HG02970 (cell line): Measurements from ENCODE around the gene TMEM231.

Experiments used
- ATAC-seq: cut with Tn5 transposase; IDR thresholded peaks from one replicate; pipeline ENCODE4 v1.9.1; 2021; ENCODE audit warnings: mild to moderate bottlenecking, moderate library complexity, moderate number of reproducible peaks; ENCODE audit not compliant: unreplicated experiment, low FRiP score

The TMEM231 gene

GRCh38 chr16:75495076-75495674 lies 60.9 kb downstream of the TMEM231 start, which contains the start of gene CHST6:
TSS of gene CHST6 (minus strand) at chr16:75495441. CDS start at chr16:75479828, 15,613 bp downstream.
- no peak for ATAC-seq

GRCh38 chr16:75494661-75495075 lies 61.4 kb downstream of the TMEM231 start:
- no peak for ATAC-seq

GRCh38 chr16:75494184-75494583 lies 61.9 kb downstream of the TMEM231 start:
- no peak for ATAC-seq

GRCh38 chr16:75491876-75492275 lies 64.2 kb downstream of the TMEM231 start:
- ATAC-seq: no peak

GRCh38 chr16:75488322-75488721 lies 67.7 kb downstream of the TMEM231 start:
- no peak for ATAC-seq
